Fibroblast of pulmonary artery (primary cell): ENCODE measurements around the gene TRIM27.

Experiments
- DNase-seq: peaks from one replicate; pipeline ENCODE4 v3.0.0-alpha.2; 2010; ENCODE audit warnings: low read depth
- H3K4me3 ChIP-seq: replicated peaks from 2 replicates; pipeline ENCODE4 v1.5.1; 2011; ENCODE audit warnings: low read depth, mild to moderate bottlenecking, control low read depth, low read length, moderate library complexity
- CTCF ChIP-seq: IDR thresholded peaks from 2 replicates; pipeline ENCODE4 v1.5.1; 2011; ENCODE audit warnings: mild to moderate bottlenecking, control low read depth, low read length, inconsistent platforms; ENCODE audit errors: missing control alignments

The TRIM27 gene

GRCh38 chr6:28920281-28920680 lies 3.5 kb downstream of the TRIM27 start:
- TF ChIP-seq CTCF, result no peak
- H3K4me3 ChIP-seq, result no peak overlapping the region
- DNase-seq, result no peak

- H3K4me3 ChIP-seq, result no peak overlapping the region
- no peak for DNase-seq
- no peak for TF ChIP-seq CTCF
These were observed 8.8 kb downstream of the TRIM27 start for GRCh38 chr6:28914941-28915340.

GRCh38 chr6:28910901-28911690 lies 12.7 kb downstream of the TRIM27 start:
- no peak overlapping the region for H3K4me3 ChIP-seq
- no peak for TF ChIP-seq CTCF
- no peak for DNase-seq

GRCh38 chr6:28907394-28907793 lies 16.4 kb downstream of the TRIM27 start:
- H3K4me3 ChIP-seq, result no peak overlapping the region
- TF ChIP-seq CTCF, result no peak
- peak; percentile 69 for DNase-seq

GRCh38 chr6:28906669-28907068 lies 17.1 kb downstream of the TRIM27 start:
- no peak for TF ChIP-seq CTCF
- DNase-seq, result no peak
- H3K4me3 ChIP-seq, result no peak overlapping the region

- no peak overlapping the region for H3K4me3 ChIP-seq
- no peak for TF ChIP-seq CTCF
- DNase-seq, result no peak
These were observed 20.1 kb downstream of the TRIM27 start for GRCh38 chr6:28903686-28904085.

GRCh38 chr6:28901831-28902230 lies 22.0 kb downstream of the TRIM27 start:
- no peak for TF ChIP-seq CTCF
- no peak overlapping the region for H3K4me3 ChIP-seq

More at GRCh38 chr6:28901831-28902230, 22.0 kb downstream of the TRIM27 start:
- DNase-seq, result no peak
